ENCODE data around the gene ZC3H18.

Gene ZC3H18

GRCh38 chr16:88628512-88628974, 58.3 kb downstream of the ZC3H18 start (continued):
- no peak for TF ChIP-seq CREB5 (CRISPR knock-in tag; IDR thresholded peaks at IDR 0.05; ENCODE audit: low read depth)
- TF ChIP-seq ZNF565 (CRISPR knock-in tag; conservative IDR thresholded peaks at IDR 0.05; ENCODE audit: low read depth), result no peak
- TF ChIP-seq, protein P1, sequence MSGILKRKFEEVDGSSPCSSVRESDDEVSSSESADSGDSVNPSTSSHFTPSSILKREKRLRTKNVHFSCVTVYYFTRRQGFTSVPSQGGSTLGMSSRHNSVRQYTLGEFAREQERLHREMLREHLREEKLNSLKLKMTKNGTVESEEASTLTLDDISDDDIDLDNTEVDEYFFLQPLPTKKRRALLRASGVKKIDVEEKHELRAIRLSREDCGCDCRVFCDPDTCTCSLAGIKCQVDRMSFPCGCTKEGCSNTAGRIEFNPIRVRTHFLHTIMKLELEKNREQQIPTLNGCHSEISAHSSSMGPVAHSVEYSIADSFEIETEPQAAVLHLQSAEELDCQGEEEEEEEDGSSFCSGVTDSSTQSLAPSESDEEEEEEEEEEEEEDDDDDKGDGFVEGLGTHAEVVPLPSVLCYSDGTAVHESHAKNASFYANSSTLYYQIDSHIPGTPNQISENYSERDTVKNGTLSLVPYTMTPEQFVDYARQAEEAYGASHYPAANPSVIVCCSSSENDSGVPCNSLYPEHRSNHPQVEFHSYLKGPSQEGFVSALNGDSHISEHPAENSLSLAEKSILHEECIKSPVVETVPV (CRISPR knock-in tag; IDR thresholded peaks at IDR 0.05), result no peak
- no peak for TF ChIP-seq OSR1 (CRISPR knock-in tag; IDR thresholded peaks at IDR 0.05)
- no peak for TF ChIP-seq TOX (CRISPR knock-in tag; IDR thresholded peaks at IDR 0.05; ENCODE audit: borderline replicate concordance)
- no peak for TF ChIP-seq BACH2 (CRISPR knock-in tag; IDR thresholded peaks at IDR 0.05; ENCODE audit: borderline replicate concordance)
- no peak for TF ChIP-seq ZFP30 (CRISPR knock-in tag; IDR thresholded peaks at IDR 0.05)

- no peak for TF ChIP-seq TCF4 (CRISPR knock-in tag; IDR thresholded peaks at IDR 0.05; ENCODE audit: borderline replicate concordance)
- TF ChIP-seq, protein P1 (CRISPR knock-in tag; IDR thresholded peaks at IDR 0.05), result no peak
- no peak for TF ChIP-seq CREB5 (CRISPR knock-in tag; IDR thresholded peaks at IDR 0.05; ENCODE audit: low read depth)
- TF ChIP-seq GLIS3 (CRISPR knock-in tag; IDR thresholded peaks at IDR 0.05), result no peak
- TF ChIP-seq OSR1 (CRISPR knock-in tag; IDR thresholded peaks at IDR 0.05), result no peak
- no peak for TF ChIP-seq SNAI2 (CRISPR knock-in tag; IDR thresholded peaks at IDR 0.05)
- no peak for TF ChIP-seq ZNF70 (CRISPR knock-in tag; IDR thresholded peaks at IDR 0.05)
- no peak for TF ChIP-seq TOX (CRISPR knock-in tag; IDR thresholded peaks at IDR 0.05; ENCODE audit: borderline replicate concordance)
- no peak for ATAC-seq
Observed at GRCh38 chr16:88629835-88630234, 59.6 kb downstream of the ZC3H18 start.

DNA sequence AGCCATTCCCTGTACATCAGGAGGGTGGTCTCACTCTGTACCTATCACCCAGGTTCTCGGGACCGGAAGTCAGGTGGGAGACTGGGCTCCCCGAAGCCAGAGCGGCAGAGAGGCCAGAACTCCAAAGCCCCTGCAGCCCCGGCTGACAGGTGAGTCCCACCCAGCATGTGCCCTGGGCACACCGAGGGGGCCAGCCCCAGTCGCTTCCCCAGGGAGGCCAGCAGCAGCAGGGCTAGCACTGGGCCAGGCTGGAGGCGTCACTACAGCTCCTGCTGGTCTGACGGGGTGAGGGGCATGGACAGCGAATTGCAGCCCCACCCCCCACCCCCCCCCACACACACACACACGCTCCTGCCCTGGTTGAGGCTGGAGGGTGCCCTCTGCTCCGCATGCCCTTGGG, 60.2 kb downstream of the ZC3H18 start:
- TF ChIP-seq POU6F1 (CRISPR knock-in tag; IDR thresholded peaks at IDR 0.05; ENCODE audit: borderline replicate concordance, low read depth) (no peak), BACH2 (CRISPR knock-in tag; IDR thresholded peaks at IDR 0.05; ENCODE audit: borderline replicate concordance) (no peak), TCF4 (CRISPR knock-in tag; IDR thresholded peaks at IDR 0.05; ENCODE audit: borderline replicate concordance) (no peak), PPARA (CRISPR knock-in tag; IDR thresholded peaks at IDR 0.05; ENCODE audit: borderline replicate concordance) (no peak), CREB5 (CRISPR knock-in tag; IDR thresholded peaks at IDR 0.05; ENCODE audit: low read depth) (no peak), GLIS3 (CRISPR knock-in tag; IDR thresholded peaks at IDR 0.05) (no peak), ARNTL (CRISPR knock-in tag; IDR thresholded peaks at IDR 0.05; ENCODE audit: borderline replicate concordance, low read depth) (no peak), OSR1 (CRISPR knock-in tag; IDR thresholded peaks at IDR 0.05) (no peak), ZNF70 (CRISPR knock-in tag; IDR thresholded peaks at IDR 0.05) (no peak), ZFP3 (CRISPR knock-in tag; IDR thresholded peaks at IDR 0.05) (no peak), ESRRG (CRISPR knock-in tag; IDR thresholded peaks at IDR 0.05) (no peak), ZFP30 (CRISPR knock-in tag; IDR thresholded peaks at IDR 0.05) (no peak), ZNF565 (CRISPR knock-in tag; conservative IDR thresholded peaks at IDR 0.05; ENCODE audit: low read depth) (no peak), CSDC2 (CRISPR knock-in tag; IDR thresholded peaks at IDR 0.05) (no peak), ISL1 (CRISPR knock-in tag; IDR thresholded peaks at IDR 0.05) (no peak)
- TF ChIP-seq, protein P1 (CRISPR knock-in tag; IDR thresholded peaks at IDR 0.05), result no peak
- TF ChIP-seq, protein P2, sequence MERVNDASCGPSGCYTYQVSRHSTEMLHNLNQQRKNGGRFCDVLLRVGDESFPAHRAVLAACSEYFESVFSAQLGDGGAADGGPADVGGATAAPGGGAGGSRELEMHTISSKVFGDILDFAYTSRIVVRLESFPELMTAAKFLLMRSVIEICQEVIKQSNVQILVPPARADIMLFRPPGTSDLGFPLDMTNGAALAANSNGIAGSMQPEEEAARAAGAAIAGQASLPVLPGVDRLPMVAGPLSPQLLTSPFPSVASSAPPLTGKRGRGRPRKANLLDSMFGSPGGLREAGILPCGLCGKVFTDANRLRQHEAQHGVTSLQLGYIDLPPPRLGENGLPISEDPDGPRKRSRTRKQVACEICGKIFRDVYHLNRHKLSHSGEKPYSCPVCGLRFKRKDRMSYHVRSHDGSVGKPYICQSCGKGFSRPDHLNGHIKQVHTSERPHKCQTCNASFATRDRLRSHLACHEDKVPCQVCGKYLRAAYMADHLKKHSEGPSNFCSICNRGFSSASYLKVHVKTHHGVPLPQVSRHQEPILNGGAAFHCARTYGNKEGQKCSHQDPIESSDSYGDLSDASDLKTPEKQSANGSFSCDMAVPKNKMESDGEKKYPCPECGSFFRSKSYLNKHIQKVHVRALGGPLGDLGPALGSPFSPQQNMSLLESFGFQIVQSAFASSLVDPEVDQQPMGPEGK (CRISPR knock-in tag; IDR thresholded peaks at IDR 0.05; ENCODE audit: borderline replicate concordance), result no peak
- no peak for ATAC-seq

Data from SK-N-SH treated with all-trans-retinoic acid at 6 μM for 48 hours (cell line).